ENCODE data around the gene GPM6B.

DNA sequence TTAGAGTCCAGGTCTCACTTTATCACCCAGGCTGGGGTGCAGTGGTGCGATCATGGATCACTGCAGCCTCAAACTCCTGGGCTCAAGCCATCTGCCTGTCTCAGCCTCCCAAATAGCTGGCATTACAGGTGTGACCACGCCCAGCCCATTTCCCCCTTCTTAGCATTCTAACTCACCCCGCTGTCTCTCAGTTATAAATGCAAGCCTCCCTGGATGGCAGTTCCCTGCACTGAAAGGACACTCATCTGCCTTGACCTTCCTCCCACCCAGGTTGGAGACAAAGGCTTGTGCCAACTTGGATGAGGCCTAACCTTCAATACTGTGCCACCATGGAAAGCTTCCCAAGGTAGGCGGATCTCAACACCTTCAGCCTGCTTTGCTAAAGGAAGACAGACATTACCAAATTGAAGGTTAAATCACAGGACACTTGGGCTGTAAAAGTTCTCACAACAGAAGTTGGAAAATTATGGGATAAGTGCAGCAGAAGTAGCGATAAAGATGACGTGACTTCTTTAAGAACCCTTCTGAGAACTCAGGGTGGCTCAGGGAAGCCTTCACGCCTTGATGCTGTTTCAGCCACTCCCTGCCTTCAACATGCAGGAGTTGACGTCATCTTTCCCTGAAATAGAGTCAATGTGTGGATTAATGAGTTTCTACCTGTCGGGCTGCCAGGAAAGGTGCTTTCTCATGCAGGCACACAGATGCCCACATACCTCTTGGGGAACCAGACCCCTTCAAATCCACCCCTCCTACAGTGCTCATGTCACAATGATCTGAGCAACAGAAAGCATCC lies 10.6 kb upstream of the GPM6B start:
- TF ChIP-seq, protein P1, sequence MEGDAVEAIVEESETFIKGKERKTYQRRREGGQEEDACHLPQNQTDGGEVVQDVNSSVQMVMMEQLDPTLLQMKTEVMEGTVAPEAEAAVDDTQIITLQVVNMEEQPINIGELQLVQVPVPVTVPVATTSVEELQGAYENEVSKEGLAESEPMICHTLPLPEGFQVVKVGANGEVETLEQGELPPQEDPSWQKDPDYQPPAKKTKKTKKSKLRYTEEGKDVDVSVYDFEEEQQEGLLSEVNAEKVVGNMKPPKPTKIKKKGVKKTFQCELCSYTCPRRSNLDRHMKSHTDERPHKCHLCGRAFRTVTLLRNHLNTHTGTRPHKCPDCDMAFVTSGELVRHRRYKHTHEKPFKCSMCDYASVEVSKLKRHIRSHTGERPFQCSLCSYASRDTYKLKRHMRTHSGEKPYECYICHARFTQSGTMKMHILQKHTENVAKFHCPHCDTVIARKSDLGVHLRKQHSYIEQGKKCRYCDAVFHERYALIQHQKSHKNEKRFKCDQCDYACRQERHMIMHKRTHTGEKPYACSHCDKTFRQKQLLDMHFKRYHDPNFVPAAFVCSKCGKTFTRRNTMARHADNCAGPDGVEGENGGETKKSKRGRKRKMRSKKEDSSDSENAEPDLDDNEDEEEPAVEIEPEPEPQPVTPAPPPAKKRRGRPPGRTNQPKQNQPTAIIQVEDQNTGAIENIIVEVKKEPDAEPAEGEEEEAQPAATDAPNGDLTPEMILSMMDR (conservative IDR thresholded peaks at IDR 0.05) = no peak
- no peak for TF ChIP-seq ZFX (IDR thresholded peaks at IDR 0.05)

Measured in C4-2B (cell line).